GM18520 (cell line): ENCODE results near the gene UBASH3A.

Source experiments
- ATAC-seq: cut with Tn5 transposase; IDR thresholded peaks from one replicate; pipeline ENCODE4 v1.9.1; 2021; ENCODE audit not compliant: unreplicated experiment

UBASH3A gene

DNA sequence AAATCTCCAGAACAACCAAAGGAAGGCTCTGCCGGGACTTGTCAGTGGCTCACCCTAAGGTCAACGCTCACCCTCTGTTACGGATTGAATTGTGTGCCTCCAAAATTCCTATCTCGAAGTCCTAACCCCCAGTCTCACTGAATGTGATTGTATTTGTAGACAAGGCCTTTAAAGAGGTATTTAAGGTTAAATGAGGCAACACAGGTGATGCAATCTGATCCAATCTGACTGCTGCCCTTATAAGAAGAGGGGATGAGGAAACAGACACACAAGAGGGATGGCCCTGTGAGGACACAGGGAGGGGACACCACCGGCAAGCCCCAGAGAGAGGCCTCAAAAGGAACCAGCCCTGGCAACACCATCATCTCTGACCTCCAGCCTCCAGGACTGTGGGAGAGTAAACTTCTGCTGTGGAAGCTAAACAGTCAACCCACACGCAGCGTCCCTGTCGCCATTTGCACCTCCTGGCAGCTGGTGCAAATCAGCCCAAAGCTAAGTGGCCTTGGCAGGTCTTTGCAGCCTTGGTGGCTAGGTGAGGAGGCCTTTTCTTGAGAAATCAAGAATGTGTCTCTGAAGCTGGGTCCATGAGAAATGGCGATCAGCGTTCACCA lies 24.2 kb downstream of the UBASH3A start:
- ATAC-seq = no peak

- no peak for ATAC-seq
These were observed 25.3 kb downstream of the UBASH3A start for GRCh38 chr21:42429021-42429420.

DNA sequence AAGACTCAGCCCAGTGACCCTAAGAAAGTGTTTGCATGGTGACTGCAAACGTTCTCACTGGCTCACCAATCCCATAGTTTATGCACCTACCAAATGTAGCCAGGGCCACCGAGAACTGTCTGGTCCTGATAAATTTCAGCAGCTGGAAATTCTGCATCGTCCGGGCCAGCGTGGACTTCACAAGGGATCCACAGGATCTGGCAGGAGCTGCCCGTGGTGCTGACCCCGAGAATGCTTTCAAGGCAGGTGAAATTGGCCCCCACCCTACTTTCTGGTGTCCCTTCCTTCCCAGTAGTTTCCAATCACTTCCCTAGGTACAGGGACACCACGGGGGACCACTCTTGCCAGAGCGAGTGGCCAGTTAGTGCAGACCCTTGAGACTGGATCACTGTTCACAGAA lies 26.2 kb downstream of the UBASH3A start:
- no peak for ATAC-seq

DNA sequence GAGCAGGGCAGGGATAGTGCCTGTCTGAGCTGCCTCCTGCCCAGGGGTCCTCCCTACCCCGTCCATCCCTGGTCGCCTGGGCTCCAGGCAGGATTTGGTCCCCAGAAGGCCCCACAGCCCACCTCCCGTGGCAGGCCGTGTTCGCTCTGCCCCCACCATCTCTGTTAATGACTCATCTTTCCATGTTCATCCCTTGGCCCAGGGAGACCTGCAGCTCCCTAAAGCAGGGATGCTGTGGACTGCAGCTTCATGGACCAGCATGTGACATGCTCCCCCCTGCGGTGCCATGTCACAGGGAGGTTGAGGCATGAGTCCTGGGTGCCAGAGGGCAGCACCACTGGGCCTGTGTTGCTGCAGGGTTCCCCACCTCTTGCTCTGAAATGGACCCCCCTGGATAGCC lies 26.8 kb downstream of the UBASH3A start:
- no peak for ATAC-seq

DNA sequence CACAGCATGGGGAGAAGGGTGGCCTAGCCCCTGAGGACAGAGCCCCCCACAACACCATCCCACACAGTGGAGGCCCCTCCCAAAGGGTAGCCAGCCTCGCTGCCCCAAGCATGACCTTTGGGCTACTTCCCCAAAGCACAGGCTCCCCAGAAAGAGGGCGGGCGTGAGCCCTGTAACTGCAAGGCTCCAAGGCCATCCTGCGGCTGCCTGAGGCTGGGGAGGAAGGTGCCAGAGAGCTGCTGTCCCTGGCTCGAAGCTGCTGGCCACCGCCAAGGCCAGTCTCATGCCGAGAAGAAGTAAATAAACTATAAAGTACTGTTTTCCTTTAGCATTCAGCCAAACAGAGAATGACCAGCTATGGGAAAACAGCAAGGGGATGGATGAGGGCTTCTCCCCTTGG lies 27.5 kb downstream of the UBASH3A start:
- no peak for ATAC-seq

- ATAC-seq = no peak
These were observed 29.0 kb downstream of the UBASH3A start for GRCh38 chr21:42432695-42433094.

GRCh38 chr21:42433946-42434551 lies 30.3 kb downstream of the UBASH3A start:
- ATAC-seq = no peak

DNA sequence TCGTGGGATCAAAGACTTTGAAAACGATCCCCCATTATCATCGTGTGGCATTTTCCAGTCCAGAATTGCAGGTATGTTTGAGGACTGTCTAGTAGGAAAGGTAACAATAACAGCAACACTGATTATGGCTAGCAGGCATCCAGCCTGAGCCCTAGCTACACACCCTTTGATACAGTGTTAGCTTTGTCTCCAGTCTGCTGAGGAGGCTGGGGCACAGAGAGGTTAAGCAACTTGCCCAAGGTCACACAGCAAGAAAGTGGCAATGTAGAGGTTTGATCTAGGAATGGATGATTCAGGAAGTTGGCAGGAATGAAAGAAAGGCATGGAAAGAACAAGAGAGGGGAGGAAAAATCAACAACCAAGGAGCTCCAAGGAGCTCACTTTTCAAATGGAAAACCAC lies 31.2 kb downstream of the UBASH3A start:
- ATAC-seq = no peak

GRCh38 chr21:42435401-42435800 lies 31.7 kb downstream of the UBASH3A start:
- no peak for ATAC-seq

- no peak for ATAC-seq
These were observed 32.1 kb downstream of the UBASH3A start for GRCh38 chr21:42435833-42436232.

DNA sequence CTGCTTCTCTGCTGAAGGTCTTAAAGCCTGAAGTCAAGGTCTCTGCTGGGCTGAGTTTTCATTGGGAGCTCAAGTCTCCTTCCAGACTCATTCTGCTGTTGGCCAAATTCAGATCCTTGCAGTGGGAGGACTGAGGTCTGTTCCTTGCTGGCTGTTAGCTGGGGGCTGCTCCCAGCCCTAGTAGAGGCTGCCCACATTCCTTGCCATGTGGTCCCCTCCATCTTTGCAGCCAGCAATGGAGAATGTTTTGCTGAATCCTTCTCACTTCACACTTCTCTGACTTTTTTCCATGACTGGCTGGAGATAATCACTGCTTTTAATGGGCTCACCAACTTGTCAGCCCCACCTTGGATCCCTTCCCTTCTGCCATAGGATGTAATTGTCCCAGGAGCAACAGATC lies 33.2 kb downstream of the UBASH3A start:
- no peak for ATAC-seq

- no peak for ATAC-seq
These were observed 34.1 kb downstream of the UBASH3A start for GRCh38 chr21:42437786-42438185.

DNA sequence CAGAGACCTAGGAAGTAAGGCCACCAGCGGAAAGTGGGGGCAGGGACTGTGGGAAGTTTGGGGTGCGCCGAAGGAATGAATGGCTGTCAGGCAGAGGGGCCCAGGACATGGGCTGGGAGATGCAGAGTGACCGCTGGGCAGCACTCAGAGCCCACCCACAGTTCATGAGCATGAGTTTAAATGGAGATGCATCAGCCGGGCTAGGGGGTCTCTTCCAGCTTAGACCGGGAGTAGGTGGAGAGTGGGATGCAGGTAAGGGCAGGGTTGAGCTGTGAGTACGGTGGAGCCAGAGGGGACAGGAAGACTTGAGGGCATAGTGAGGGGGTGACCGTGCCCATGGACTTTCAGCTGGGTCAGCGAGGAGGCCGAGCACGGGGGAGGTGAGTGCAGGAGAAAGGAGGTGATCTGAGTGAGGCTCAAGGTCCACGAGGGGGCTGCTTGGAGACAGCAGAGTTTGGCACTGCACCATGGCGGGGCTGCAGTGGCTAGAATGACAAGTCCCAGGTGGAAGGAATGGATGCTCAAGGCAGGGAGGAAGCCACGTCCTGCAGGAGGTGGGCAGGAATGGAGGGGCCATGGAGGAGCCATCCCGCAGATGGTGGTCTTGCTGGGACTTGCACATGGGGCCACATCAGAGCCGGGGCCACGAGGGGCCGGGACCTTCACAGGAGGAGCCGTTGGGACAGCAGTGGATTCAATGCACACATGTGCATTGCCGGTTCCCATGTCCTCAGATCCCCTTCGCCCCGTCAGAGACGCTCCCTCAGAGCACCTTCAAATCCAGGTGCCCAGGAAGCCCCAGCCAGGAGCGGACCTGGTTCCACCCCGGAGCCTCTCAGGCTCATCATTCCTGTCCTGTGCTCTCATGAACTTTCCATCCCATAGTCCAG lies 34.9 kb downstream of the UBASH3A start:
- no peak for ATAC-seq

GRCh38 chr21:42439284-42440186 lies 35.8 kb downstream of the UBASH3A start:
- no peak for ATAC-seq

GRCh38 chr21:42440187-42440792 lies 36.6 kb downstream of the UBASH3A start:
- ATAC-seq = peak; percentile 67

DNA sequence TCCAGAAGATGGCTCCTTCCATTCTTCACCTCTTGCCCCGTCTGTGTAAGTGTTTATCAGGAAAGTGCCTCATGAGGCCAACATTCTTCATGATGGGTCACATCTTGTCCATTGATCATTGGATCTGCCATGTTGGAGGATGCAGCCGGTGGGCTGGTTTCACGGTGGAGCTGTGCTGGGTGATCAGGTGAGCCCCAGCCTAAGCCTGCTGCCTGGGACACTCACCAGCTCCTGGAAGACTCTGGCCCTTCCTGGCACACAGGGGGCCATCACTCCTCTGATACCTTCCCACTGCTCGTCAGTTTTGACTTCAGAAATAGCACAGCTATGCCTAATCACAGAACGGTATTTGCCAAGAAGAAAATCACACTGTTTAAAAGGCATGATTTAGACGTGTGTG lies 38.3 kb downstream of the UBASH3A start:
- ATAC-seq = no peak

DNA sequence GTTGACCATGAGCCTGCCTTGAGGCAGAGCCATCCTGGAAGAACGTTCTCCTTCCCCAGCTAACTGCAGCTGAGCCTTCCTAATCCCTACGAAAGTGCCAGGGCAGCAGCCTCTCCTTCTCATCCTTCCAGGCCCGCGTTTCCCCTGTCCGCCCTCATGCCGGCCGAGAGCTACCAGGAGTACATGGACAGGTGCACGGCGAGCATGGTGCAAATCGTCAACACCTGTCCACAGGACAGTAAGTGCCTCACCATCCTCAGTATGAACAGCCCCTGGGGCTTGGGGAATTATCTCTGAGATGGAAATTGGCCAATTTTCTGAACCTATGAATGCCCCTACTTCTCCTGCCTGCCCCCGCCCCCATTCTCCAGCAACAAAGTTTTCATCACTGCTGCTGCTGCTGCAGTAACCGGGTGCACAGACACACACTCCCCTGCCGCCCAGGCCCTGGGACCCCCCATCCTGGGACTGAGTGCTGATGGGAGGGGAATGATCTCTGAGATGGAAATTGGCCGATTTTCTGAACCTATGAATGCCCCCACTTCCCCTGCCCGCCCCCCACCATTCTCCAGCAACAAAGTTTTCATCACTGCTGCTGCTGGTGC lies 39.6 kb downstream of the UBASH3A start:
- ATAC-seq = no peak

DNA sequence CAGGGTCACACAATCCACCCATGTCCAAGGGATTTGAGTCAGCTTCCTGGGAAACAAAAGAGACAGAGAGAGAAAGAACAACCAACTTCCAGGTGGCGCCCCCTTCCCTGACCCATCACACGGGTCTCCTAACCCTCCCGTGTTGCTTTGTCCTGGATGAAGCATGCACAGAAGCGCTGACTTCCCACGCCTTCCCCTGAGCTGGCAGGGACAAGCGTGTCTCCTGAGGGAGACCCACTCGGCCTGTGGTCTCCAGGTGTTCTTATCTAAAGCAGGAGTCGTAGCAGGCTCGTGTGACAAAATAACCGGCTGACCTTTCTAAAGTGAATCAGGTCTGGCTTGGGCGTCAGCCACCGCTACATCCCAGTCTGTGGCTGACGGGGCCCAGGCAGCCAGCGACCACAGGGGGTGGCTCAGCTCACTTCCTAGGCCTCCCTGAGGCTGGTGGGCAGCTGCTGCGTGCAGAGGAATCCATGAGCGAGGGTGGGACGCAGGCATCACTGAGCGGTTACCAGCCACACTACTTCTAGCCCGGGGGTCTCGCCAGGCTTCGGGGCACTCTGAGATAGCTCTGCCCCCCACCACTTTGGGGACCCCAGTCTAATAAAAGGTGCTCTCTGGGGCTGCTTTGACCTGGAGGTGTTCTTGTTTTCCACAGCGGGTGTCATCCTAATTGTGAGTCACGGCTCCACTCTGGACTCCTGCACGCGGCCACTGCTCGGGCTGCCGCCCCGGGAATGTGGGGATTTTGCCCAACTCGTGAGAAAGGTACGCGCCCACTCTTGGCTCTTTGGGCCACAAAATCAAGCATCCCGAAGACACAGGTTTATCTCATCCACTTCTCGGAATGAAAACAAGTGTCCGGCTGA lies 40.4 kb downstream of the UBASH3A start:
- no peak for ATAC-seq

GRCh38 chr21:42444745-42445059 lies 41.0 kb downstream of the UBASH3A start:
- ATAC-seq = no peak

GRCh38 chr21:42445311-42445710 lies 41.6 kb downstream of the UBASH3A start:
- ATAC-seq = no peak
